HepG2 (cell line): ENCODE data around the gene DRAP1. TPM values are rescaled to one million over a fixed set of nuclear protein-coding genes. Genes with fewer than 3 reads are reported as not detected.

Experiments used
- AGO2 ChIP-seq: fragments of 200-400 bp; formaldehyde crosslinking; optimal IDR thresholded peaks from 2 replicates; pipeline ENCODE3; 2017; ENCODE audit warnings: mild to moderate bottlenecking, low read depth, low read length, moderate library complexity
- ATAD3A ChIP-seq: sonication (generic); formaldehyde crosslinking; IDR thresholded peaks from 2 replicates; pipeline ENCODE4 v1.4.0; 2020; ENCODE audit warnings: missing genetic modification reagents
- ATF5 ChIP-seq: sonication (generic); formaldehyde crosslinking; IDR thresholded peaks from 2 replicates; pipeline ENCODE4 v1.4.0; 2020; ENCODE audit warnings: mild to moderate bottlenecking, low read depth, missing genetic modification reagents
- CBX5 ChIP-seq: sonication (generic); formaldehyde crosslinking; IDR thresholded peaks from 2 replicates; pipeline ENCODE4 v1.4.0; 2020; ENCODE audit warnings: missing genetic modification reagents, borderline replicate concordance
- CSRNP2 ChIP-seq: sonication (generic); formaldehyde crosslinking; conservative IDR thresholded peaks from 2 replicates; pipeline ENCODE4 v1.8.0; 2022; ENCODE audit warnings: low read depth, missing genetic modification reagents
- MZF1 ChIP-seq: sonication (generic); formaldehyde crosslinking; IDR thresholded peaks from 2 replicates; pipeline ENCODE4 v1.8.1; 2023; ENCODE audit warnings: mild to moderate bottlenecking, missing genetic modification reagents, borderline replicate concordance
- NR2F1 ChIP-seq, 2 experiments: fragments of 450-650 bp in 1 of 2; formaldehyde crosslinking in 1 of 2; IDR thresholded peaks; 2 replicates each; pipeline versions ENCODE4 v1.5.0 to v1.6.1; 2016 to 2020; ENCODE audit warnings: mild to moderate bottlenecking in 1 of 2, missing compliant biosample characterization in 1 of 2, missing genetic modification reagents in 1 of 2, moderate library complexity in 1 of 2
- POLR2AphosphoS5 ChIP-seq: IDR thresholded peaks from 2 replicates; pipeline ENCODE4 v1.6.1; 2012; ENCODE audit warnings: low read depth, low read length
- REPIN1 ChIP-seq: sonication (generic); formaldehyde crosslinking; IDR thresholded peaks from 2 replicates; pipeline ENCODE4 v1.8.0; 2022; ENCODE audit warnings: missing genetic modification reagents, low read depth, mild to moderate bottlenecking, borderline replicate concordance
- SAFB2 ChIP-seq: sonication (generic); formaldehyde crosslinking; IDR thresholded peaks from 2 replicates; pipeline ENCODE4 v1.5.1; 2020; ENCODE audit warnings: missing genetic modification reagents, low read depth, mild to moderate bottlenecking, borderline replicate concordance
- SALL1 ChIP-seq: sonication (generic); formaldehyde crosslinking; IDR thresholded peaks from 2 replicates; pipeline ENCODE4 v1.8.0; 2022; ENCODE audit warnings: mild to moderate bottlenecking, missing genetic modification reagents
- SP140L ChIP-seq: sonication (generic); formaldehyde crosslinking; IDR thresholded peaks from 2 replicates; pipeline ENCODE4 v1.4.0; 2020; ENCODE audit warnings: missing genetic modification reagents, borderline replicate concordance
- TBL1XR1 ChIP-seq: fragments of 150-350 bp; IDR thresholded peaks from 2 replicates; pipeline ENCODE4 v1.6.1; 2014; ENCODE audit warnings: borderline replicate concordance, low read length; ENCODE audit not compliant: partially characterized antibody
- TEAD2 ChIP-seq: sonication (generic); formaldehyde crosslinking; IDR thresholded peaks from 2 replicates; pipeline ENCODE4 v1.9.0; 2021; ENCODE audit warnings: missing genetic modification reagents
- ZFY ChIP-seq: sonication (generic); formaldehyde crosslinking; IDR thresholded peaks from 2 replicates; pipeline ENCODE4 v1.4.0; 2020; ENCODE audit warnings: missing genetic modification reagents
- ZNF367 ChIP-seq: sonication (generic); formaldehyde crosslinking; IDR thresholded peaks from 2 replicates; pipeline ENCODE4 v1.4.0; 2020; ENCODE audit warnings: missing genetic modification reagents, borderline replicate concordance
- ZNF414 ChIP-seq: sonication (generic); formaldehyde crosslinking; IDR thresholded peaks from 2 replicates; pipeline ENCODE4 v1.5.0; 2020; ENCODE audit warnings: missing genetic modification reagents
- ZNF501 ChIP-seq: sonication (generic); formaldehyde crosslinking; IDR thresholded peaks from 2 replicates; pipeline ENCODE4 v1.5.1; 2020; ENCODE audit warnings: mild to moderate bottlenecking, moderate library complexity, missing genetic modification reagents
- ZNF512B ChIP-seq: sonication (generic); formaldehyde crosslinking; IDR thresholded peaks from 2 replicates; pipeline ENCODE4 v1.5.1; 2020; ENCODE audit warnings: missing genetic modification reagents, mild to moderate bottlenecking, borderline replicate concordance
- ZNF580 ChIP-seq: IDR thresholded peaks from 2 replicates; pipeline ENCODE4 v1.6.1; 2016; ENCODE audit warnings: low read depth, borderline replicate concordance
- ZNF816 ChIP-seq: sonication (generic); formaldehyde crosslinking; IDR thresholded peaks from 2 replicates; pipeline ENCODE4 v1.8.0; 2022; ENCODE audit warnings: missing genetic modification reagents, mild to moderate bottlenecking, borderline replicate concordance
- ZSCAN12 ChIP-seq: sonication (generic); formaldehyde crosslinking; IDR thresholded peaks from 2 replicates; pipeline ENCODE4 v1.9.0; 2021; ENCODE audit warnings: mild to moderate bottlenecking, missing genetic modification reagents
- polyA plus RNA-seq, 8 experiments: library from polyadenylated mRNA; depleted of rRNA in 3 of 8; stranded (reverse) in 7 of 8; unstranded in 1 of 8; fragments of >200 nt; fragmentation: Illumina TruSeq in 4 of 8; extraction: Trizol in 4 of 8; gene quantifications; 2 replicates each; pipeline versions ENCODE4 v1.2.1 to v1.2.3, GENCODE V29; 2011 to 2016; ENCODE audit warnings: low read depth in 4 of 8, missing spikeins in 1 of 8, mixed read lengths in 1 of 8; ENCODE audit not compliant: insufficient read depth in 1 of 8
- total RNA-seq, 5 experiments: library from RNA; depleted of rRNA; stranded (reverse); fragments of >200 nt; fragmentation: Illumina TruSeq; extraction: Trizol; gene quantifications; 2 replicates each; pipeline ENCODE4 v1.2.3, GENCODE V29; 2016; ENCODE audit warnings: low read depth in 1 of 5

DRAP1 gene
- total and polyA plus RNA-seq, 2 of the 13 experiments (the other 11 are each of a cell fraction or from before 2014, with no cell fraction given): 46.8 to 52.3 TPM

GRCh38 chr11:65890324-65891218 lies 28.7 kb upstream of the DRAP1 start, which contains the start of gene CCDC85B (continued):
- no peak for TF ChIP-seq ZNF414 (CRISPR knock-in tag)
- TF ChIP-seq ZNF580 (CRISPR knock-in tag): peak; percentile 47; the same call in 1 of the 2 replicates
- no peak for TF ChIP-seq ATAD3A
- peak; percentile 82 for TF ChIP-seq REPIN1 (CRISPR knock-in tag)
- TF ChIP-seq CSRNP2: no peak
- no peak; the same call in 1 of the 2 replicates for TF ChIP-seq ZNF816 (CRISPR knock-in tag)
- TF ChIP-seq ZFY: peak; percentile 93
- TF ChIP-seq POLR2AphosphoS5: peak; percentile 89
- TF ChIP-seq TBL1XR1: no peak
- 0 out of 2 replicates have a peak, but pooled peaks have one; percentile 8 for TF ChIP-seq TEAD2 (CRISPR knock-in tag)
- TF ChIP-seq ZNF501 (CRISPR knock-in tag): no peak; the same call in 1 of the 2 replicates
- TF ChIP-seq MZF1 (CRISPR knock-in tag): no peak
- peak; percentile 61 for TF ChIP-seq SAFB2 (CRISPR knock-in tag)
- peak; percentile 90 for TF ChIP-seq SALL1 (CRISPR knock-in tag)
- no peak; the same call in 1 of the 2 replicates for TF ChIP-seq ZNF367
- TF ChIP-seq SP140L: no peak
- TF ChIP-seq ZNF512B: no peak
- peak; percentile 92 for TF ChIP-seq ZSCAN12 (CRISPR knock-in tag)
- TF ChIP-seq ATF5 (CRISPR knock-in tag): 0 out of 2 replicates have a peak, but pooled peaks have one; percentile 52
- TF ChIP-seq CBX5: no peak
- no peak for TF ChIP-seq AGO2
- no peak for TF ChIP-seq NR2F1 (CRISPR knock-in tag; IDR thresholded peaks at IDR 0.05)
